Neural cell (in vitro differentiated cells): ENCODE results near the gene TSTD1.

ENCODE experiments used
- CTCF ChIP-seq: fragments of 450-650 bp; IDR thresholded peaks from 2 replicates; pipeline ENCODE4 v1.5.1; 2014; ENCODE audit warnings: antibody characterized with exemption, mild to moderate bottlenecking, moderate library complexity; ENCODE audit not compliant: poor library complexity, severe bottlenecking
- EP300 ChIP-seq: fragments of 450-650 bp; conservative IDR thresholded peaks from 2 replicates; pipeline ENCODE4 v1.6.1; 2014; ENCODE audit warnings: antibody characterized with exemption, mild to moderate bottlenecking, moderate library complexity; ENCODE audit not compliant: poor library complexity, severe bottlenecking
- EZH2 ChIP-seq: fragments of 200-600, 300-800 bp; shearing (Covaris generic), sonication (generic); IDR thresholded peaks from 2 replicates; pipeline ENCODE4 v1.6.1; 2014; ENCODE audit warnings: antibody characterized with exemption, low read length, borderline replicate concordance, mild to moderate bottlenecking; ENCODE audit not compliant: insufficient read depth, poor library complexity, severe bottlenecking
- MXI1 ChIP-seq: fragments of 450-650 bp; conservative IDR thresholded peaks from 2 replicates; pipeline ENCODE4 v1.6.1; 2014; ENCODE audit warnings: antibody characterized with exemption, mild to moderate bottlenecking; ENCODE audit not compliant: poor library complexity, severe bottlenecking
- POLR2AphosphoS5 ChIP-seq: IDR thresholded peaks from 2 replicates; pipeline ENCODE4 v1.6.1; 2012
- RAD21 ChIP-seq: fragments of 450-650 bp; conservative IDR thresholded peaks from 2 replicates; pipeline ENCODE4 v1.6.1; 2014; ENCODE audit warnings: antibody characterized with exemption, mild to moderate bottlenecking, moderate library complexity
- REST ChIP-seq: IDR thresholded peaks from 2 replicates; pipeline ENCODE4 v1.6.1; 2012; ENCODE audit warnings: borderline replicate concordance
- SMC3 ChIP-seq: fragments of 450-650 bp; conservative IDR thresholded peaks from 2 replicates; pipeline ENCODE4 v1.6.1; 2014; ENCODE audit warnings: antibody characterized with exemption, mild to moderate bottlenecking, moderate library complexity; ENCODE audit not compliant: poor library complexity
- TAF1 ChIP-seq: IDR thresholded peaks from 2 replicates; pipeline ENCODE4 v1.6.1; 2012; ENCODE audit warnings: low read depth

DNA sequence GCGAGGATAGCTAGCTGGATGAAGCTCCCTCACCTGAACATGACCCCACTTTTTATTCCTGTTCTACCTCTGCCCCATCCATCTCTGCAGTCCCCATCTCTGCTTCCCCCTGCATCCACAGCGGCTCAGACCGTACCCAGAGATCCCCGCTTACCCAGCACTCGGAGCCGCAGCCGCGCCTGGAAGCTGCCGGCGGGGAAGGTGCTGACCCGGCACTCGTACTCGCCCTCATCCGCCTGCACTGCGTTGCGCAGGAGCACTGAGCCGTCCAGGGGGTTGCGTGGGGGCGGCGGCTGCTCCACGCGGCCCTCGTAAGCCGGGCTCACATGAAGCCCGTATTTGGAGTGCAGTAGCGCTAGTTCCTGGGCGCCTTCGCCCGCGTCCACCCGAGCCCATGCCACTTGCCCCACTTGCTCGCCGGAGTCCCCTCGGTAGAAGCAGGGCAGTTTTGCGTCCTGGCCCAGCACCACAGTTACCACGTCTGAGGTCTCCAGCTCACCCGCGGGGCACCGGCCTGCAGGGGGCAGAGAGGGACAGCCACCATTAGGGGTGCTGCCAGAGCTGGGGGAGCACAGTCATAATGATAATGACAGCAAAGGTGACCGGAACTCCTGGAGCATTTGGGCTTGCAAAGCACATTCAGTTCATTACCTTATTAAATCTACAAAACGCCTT lies 40.8 kb upstream of the TSTD1 start:
- TF ChIP-seq RAD21 (no peak), CTCF (no peak), EZH2 (no peak), REST (no peak), POLR2AphosphoS5 (no peak), TAF1 (no peak), MXI1 (no peak), SMC3 (no peak), EP300 (no peak)
